ENCODE measurements around the gene MYO1D. TPM values are rescaled to one million over a fixed set of nuclear protein-coding genes. Genes with fewer than 3 reads are reported as not detected.

Gene MYO1D
- total RNA-seq, 2 experiments from 2014 or later: 0.09 to 0.89 TPM

GRCh38 chr17:32733401-32733800 lies 143.5 kb downstream of the MYO1D start:
- H3K4me1 ChIP-seq (ENCODE audit: insufficient read depth, low read length, poor library complexity, severe bottlenecking): no peaks in the 10 kb centered on the region
- TF ChIP-seq CTCF (conservative IDR thresholded peaks at IDR 0.05; ENCODE audit: low read length) (no peak), EZH2phosphoT487 (IDR thresholded peaks at IDR 0.05; ENCODE audit: borderline replicate concordance, low read depth, low read length) (no peak)
- no peak overlapping the region for H3K4me3 ChIP-seq (ENCODE audit: low read depth, low read length, poor library complexity, severe bottlenecking)
- H3K27ac ChIP-seq (ENCODE audit: low read depth, low read length, poor library complexity, severe bottlenecking): no peak overlapping the region
- intact Hi-C loops (cut with micrococcal nuclease; ENCODE audit: unreplicated experiment): no loop called here
- BruUV-seq (replicated peaks): no TSS peak
- no peak for DNase-seq (ENCODE audit: low spot score)
- ChIA-PET CTCF (ENCODE audit: unreplicated experiment) (no interaction called here), POLR2A (interaction anchor here (0.7 kb wide), 1 partner anchor 102 kb away, joined by 3 read pairs; no protein-coding TSS in a partner anchor)
- no peaks in the 10 kb centered on the region for H3K9me2 ChIP-seq (ENCODE audit: insufficient read depth, low read length)
- H3K79me2 ChIP-seq (ENCODE audit: insufficient read depth, low read depth, low read length): no peaks in the 10 kb centered on the region
- no peaks in the 10 kb centered on the region for H4K20me1 ChIP-seq (ENCODE audit: insufficient read depth, low read length)
- H3K36me3 ChIP-seq (ENCODE audit: insufficient read depth, low read length): no peaks in the 10 kb centered on the region
- H2AFZ ChIP-seq (ENCODE audit: low read length): no peak overlapping the region
- no peaks in the 10 kb centered on the region for H3K9me3 ChIP-seq (ENCODE audit: low read length)
- no peak overlapping the region for H3K4me2 ChIP-seq (ENCODE audit: low read length)

GRCh38 chr17:32732900-32733299 lies 144.0 kb downstream of the MYO1D start:
- Histone ChIP-seq H3K9me3 (ENCODE audit: low read length) (no peaks in the 10 kb centered on the region), H3K4me2 (ENCODE audit: low read length) (no peak overlapping the region), H2AFZ (ENCODE audit: low read length) (no peak overlapping the region), H3K9me2 (ENCODE audit: insufficient read depth, low read length) (no peaks in the 10 kb centered on the region), H3K4me3 (ENCODE audit: low read depth, low read length, poor library complexity, severe bottlenecking) (no peak overlapping the region), H4K20me1 (ENCODE audit: insufficient read depth, low read length) (no peaks in the 10 kb centered on the region), H3K27ac (ENCODE audit: low read depth, low read length, poor library complexity, severe bottlenecking) (no peak overlapping the region), H3K36me3 (ENCODE audit: insufficient read depth, low read length) (no peaks in the 10 kb centered on the region), H3K4me1 (ENCODE audit: insufficient read depth, low read length, poor library complexity, severe bottlenecking) (no peaks in the 10 kb centered on the region), H3K79me2 (ENCODE audit: insufficient read depth, low read depth, low read length) (no peaks in the 10 kb centered on the region)
- DNase-seq (ENCODE audit: low spot score): no peak
- no TSS peak for BruUV-seq (replicated peaks)
- intact Hi-C loops (cut with micrococcal nuclease; ENCODE audit: unreplicated experiment): no loop called here
- CTCF ChIA-PET (ENCODE audit: unreplicated experiment): no interaction called here
- TF ChIP-seq CTCF (conservative IDR thresholded peaks at IDR 0.05; ENCODE audit: low read length) (no peak), EZH2phosphoT487 (IDR thresholded peaks at IDR 0.05; ENCODE audit: borderline replicate concordance, low read depth, low read length) (no peak)
- POLR2A ChIA-PET: interaction anchor here (1.0 kb wide), 1 partner anchor 50 kb away, joined by 3 read pairs; no protein-coding TSS in a partner anchor

GRCh38 chr17:32732296-32732642 lies 144.7 kb downstream of the MYO1D start:
- TF ChIP-seq EZH2phosphoT487 (IDR thresholded peaks at IDR 0.05; ENCODE audit: borderline replicate concordance, low read depth, low read length) (no peak), CTCF (conservative IDR thresholded peaks at IDR 0.05; ENCODE audit: low read length) (no peak)
- Histone ChIP-seq H3K9me3 (ENCODE audit: low read length) (no peaks in the 10 kb centered on the region), H4K20me1 (ENCODE audit: insufficient read depth, low read length) (no peaks in the 10 kb centered on the region), H3K9me2 (ENCODE audit: insufficient read depth, low read length) (no peaks in the 10 kb centered on the region), H3K4me1 (ENCODE audit: insufficient read depth, low read length, poor library complexity, severe bottlenecking) (no peaks in the 10 kb centered on the region), H3K4me3 (ENCODE audit: low read depth, low read length, poor library complexity, severe bottlenecking) (no peak overlapping the region), H3K79me2 (ENCODE audit: insufficient read depth, low read depth, low read length) (no peaks in the 10 kb centered on the region), H2AFZ (ENCODE audit: low read length) (no peak overlapping the region), H3K36me3 (ENCODE audit: insufficient read depth, low read length) (no peaks in the 10 kb centered on the region), H3K27ac (ENCODE audit: low read depth, low read length, poor library complexity, severe bottlenecking) (no peak overlapping the region), H3K4me2 (ENCODE audit: low read length) (no peak overlapping the region)
- no TSS peak for BruUV-seq (replicated peaks)
- POLR2A ChIA-PET: interaction anchor here (1.0 kb wide), 1 partner anchor 51 kb away, joined by 3 read pairs; no protein-coding TSS in a partner anchor
- DNase-seq (ENCODE audit: low spot score): no peak
- intact Hi-C loops (cut with micrococcal nuclease; ENCODE audit: unreplicated experiment): no loop called here
- CTCF ChIA-PET (ENCODE audit: unreplicated experiment): no interaction called here
